Measurements from ENCODE around the gene FMR1.

Gene FMR1

DNA sequence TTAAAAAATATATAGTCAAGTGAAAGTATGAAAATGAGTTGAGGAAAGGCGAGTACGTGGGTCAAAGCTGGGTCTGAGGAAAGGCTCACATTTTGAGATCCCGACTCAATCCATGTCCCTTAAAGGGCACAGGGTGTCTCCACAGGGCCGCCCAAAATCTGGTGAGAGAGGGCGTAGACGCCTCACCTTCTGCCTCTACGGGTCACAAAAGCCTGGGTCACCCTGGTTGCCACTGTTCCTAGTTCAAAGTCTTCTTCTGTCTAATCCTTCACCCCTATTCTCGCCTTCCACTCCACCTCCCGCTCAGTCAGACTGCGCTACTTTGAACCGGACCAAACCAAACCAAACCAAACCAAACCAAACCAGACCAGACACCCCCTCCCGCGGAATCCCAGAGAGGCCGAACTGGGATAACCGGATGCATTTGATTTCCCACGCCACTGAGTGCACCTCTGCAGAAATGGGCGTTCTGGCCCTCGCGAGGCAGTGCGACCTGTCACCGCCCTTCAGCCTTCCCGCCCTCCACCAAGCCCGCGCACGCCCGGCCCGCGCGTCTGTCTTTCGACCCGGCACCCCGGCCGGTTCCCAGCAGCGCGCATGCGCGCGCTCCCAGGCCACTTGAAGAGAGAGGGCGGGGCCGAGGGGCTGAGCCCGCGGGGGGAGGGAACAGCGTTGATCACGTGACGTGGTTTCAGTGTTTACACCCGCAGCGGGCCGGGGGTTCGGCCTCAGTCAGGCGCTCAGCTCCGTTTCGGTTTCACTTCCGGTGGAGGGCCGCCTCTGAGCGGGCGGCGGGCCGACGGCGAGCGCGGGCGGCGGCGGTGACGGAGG is at the start of gene FMR1:
FMR1 (plus strand) TSS at position 728 of the 831 bp plus-strand sequence. CDS start 261 bp downstream, outside the sequence.
- DNase-seq (ENCODE audit: extremely low read depth in 1 of 2, low read depth in 1 of 2) = peak; percentile 83 to 87

DNA sequence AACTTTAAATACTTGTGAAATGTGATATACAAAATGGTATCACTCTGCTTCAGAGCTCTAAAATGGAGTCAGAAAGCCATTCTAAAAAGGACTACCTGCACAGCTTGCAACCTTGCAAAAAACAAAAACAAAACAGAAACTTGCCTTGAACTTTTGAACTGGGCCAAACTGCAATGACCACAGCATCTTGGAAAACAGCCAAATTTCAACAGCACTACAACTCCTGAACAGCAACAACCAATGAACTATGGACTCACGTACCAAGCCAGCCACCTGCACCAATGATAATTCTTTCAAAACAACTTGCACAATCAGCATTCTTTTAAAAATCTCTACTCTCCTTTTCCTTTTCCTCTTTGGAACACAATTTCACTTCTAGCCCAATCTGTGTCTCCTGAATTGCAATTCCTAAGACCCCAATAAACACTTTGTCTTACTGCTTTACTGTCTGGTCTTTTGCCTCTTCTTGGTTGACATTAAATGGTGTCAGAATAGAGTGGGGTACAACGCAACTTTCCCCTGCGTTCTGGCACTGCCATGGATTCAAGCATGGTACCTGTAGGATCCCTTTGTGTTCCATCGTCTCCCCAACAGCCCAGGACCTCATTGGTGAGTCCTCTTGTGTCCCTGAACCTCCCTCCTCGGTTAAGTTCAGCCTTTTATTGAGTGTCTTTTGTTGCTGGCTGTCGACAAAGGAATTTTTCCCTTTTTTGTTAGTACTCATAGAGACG is 35.7 kb upstream of the FMR1 start:
- no peak for DNase-seq (ENCODE audit: extremely low read depth in 1 of 2, low read depth in 1 of 2)

DNA sequence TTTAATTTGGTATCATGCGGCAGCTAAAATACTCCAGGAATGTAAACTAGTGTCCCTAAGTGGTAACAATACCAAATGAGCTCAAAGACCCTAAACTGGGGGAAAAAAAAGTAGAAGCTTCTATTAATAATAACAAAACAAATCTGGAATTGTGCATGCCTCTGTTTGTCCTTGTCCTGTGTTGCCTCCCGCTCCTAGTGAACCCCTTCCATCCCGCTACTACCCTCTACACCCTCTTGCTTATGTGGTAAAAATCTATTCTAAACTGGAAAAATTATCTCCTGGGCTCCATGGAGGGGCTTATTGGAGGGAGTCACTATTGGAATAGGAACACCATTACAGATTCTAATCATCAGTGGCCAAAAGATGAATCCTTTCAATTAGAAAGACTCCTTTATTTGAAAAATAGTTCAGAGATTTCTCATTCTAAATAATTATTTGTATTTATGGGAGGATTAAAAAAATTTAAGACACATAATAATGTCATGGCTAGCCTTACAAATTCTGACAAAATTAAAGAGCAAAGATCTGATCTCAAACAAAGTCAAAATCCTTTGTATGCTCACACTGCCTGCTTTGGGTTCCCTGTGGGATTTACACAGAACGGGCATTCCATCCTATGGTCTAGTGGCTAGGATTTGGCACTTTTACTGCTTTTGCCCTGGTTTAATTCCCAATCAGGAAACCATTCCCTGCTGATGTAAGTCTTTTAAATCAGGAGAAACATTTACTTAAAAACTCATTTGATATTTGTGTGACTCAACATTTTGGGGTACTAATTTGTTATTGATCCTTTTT is 34.7 kb upstream of the FMR1 start:
- DNase-seq (ENCODE audit: extremely low read depth in 1 of 2, low read depth in 1 of 2) = no peak

DNA sequence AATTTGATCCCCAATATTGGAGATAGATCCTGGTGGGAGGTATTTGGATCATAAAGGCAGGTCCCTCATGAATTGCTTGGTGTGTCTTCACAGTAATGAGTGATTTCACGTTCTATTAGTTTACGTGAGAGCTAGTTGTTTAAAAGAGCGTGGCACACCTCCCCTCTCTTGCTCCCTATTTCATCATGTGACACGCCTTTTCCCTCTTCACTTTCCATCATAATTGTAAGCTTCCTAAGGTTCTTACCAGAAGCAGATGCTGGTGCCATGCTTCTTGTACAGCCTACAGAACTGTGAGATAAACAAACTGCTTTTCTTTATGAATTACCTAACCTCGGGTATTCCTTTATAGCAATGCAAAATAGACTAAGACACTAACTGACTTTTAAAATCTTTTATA is 34.0 kb upstream of the FMR1 start:
- DNase-seq (ENCODE audit: extremely low read depth in 1 of 2, low read depth in 1 of 2) = no peak

DNA sequence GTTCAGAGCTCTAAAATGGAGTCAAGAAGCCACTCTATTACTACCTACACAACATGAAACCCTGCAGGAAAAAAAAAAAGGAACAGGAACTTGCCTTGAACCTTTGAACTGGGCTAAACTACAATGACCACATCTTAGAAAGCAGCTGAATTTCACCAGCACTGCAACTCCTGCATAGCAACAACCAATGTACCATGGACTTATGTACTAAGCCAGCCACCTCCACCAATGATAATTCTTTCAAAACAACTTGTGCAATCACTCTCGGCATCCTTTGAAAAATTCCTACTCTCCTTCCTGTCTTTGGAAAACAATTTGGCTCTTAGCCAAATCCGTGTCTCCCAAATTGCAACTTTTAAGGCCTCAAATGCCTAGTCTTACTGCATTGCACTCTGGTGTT is 26.8 kb upstream of the FMR1 start:
- no peak for DNase-seq (ENCODE audit: extremely low read depth in 1 of 2, low read depth in 1 of 2)

DNA sequence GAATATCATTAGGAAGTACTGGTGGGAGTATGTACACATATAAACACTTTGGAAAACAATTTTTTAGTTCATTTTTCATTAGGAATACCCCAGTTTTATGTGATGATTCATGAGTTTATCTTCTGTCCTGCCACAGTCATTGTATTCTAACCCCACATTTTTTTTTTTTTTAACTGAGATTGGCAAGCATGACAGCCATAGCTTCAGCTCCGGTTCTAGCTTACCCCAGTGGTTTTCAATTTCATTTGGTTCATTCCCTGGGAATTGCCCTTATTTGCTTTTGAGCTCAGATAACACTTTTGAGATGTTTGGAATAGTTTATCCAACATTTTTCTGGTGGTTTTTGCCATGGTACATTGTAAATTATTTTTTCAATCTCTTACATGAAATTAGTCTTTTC is 21.0 kb upstream of the FMR1 start:
- no peak for DNase-seq (ENCODE audit: extremely low read depth in 1 of 2, low read depth in 1 of 2)

DNA sequence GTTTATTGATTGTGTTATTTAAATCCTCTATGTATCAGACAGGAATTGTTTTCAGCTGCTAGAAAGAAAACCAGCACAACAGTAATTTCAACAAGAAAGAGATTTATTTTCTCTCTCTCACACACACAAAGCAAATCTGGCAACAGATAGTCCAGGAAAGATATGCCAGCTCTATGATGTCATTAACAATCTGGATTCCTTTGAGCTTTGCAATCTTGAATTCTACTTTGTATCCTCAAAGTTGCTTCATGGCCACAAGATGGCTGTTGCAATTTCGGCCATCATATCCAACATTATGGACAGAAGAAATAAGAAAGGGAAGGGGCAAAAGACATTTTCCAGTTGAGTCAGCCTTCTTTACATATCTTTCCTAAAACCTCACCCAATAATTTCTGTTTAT is 19.8 kb upstream of the FMR1 start:
- DNase-seq (ENCODE audit: extremely low read depth in 1 of 2, low read depth in 1 of 2) = no peak

DNA sequence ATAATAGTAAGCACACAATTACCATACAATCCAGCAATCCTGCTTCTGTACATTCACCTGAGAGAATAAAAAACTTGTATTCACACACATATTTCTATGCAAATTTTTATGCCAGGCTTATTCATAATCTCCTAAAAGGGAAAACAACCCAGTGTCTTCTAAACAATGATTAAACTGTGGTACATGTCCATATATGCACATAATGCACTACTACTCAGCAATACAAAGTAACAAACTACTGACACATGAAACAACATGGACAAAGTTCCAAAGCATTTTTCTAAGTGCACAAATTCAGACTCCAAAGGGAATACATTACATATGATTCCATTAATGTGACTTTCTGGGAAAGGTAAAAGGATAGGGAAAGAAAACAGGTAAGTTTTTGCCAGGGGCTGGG is 18.0 kb upstream of the FMR1 start:
- DNase-seq (ENCODE audit: extremely low read depth in 1 of 2, low read depth in 1 of 2) = no peak

DNA sequence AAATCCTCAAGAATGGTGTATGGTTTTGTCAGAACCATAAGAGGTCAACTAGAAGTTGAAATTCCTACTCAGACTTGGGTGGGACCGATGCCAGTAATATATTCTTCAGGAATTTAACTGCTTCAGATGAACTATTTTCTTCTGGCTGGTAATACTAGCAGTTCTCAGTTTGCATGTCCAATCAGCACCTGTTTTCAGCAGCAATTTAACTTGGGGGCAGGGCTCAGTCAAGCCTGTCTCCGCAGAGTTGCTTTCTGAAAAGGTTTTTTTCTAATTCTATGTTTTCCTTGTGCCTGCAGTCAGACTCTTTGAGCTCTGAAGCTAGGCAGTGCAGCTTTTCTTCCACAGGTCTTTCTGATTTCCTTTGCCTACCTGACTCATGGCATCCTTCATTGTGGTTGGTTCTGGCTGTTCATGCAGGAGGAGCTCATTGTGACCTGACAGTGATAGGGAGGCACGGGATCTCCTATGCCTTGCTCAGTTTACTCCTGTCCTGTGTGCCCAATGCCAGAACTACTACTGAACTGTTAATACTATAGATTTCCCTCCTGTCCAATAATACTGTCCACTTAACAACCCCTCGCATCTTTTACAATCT is 17.3 kb upstream of the FMR1 start:
- DNase-seq (ENCODE audit: extremely low read depth in 1 of 2, low read depth in 1 of 2) = no peak

DNA sequence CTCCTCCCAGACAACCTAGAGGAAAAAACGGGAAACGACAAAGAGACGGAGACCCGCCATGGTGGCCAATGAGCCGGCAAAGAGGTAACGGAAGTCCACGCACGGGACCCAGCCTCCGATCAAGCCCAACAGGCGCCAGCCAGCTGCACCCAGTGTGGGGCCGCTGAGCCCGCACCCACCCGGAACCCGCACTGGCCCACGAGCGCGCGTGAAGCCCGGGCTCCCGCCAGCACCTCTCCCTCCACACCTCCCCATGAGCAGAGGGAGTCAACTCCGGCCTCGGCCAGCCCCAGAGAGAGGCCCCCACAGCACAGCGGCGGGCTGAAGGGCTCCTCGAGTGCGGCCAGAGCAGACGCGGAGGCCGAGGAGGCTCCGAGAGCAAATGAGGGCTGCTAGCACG is 14.6 kb upstream of the FMR1 start:
- DNase-seq (ENCODE audit: extremely low read depth in 1 of 2, low read depth in 1 of 2) = no peak

DNA sequence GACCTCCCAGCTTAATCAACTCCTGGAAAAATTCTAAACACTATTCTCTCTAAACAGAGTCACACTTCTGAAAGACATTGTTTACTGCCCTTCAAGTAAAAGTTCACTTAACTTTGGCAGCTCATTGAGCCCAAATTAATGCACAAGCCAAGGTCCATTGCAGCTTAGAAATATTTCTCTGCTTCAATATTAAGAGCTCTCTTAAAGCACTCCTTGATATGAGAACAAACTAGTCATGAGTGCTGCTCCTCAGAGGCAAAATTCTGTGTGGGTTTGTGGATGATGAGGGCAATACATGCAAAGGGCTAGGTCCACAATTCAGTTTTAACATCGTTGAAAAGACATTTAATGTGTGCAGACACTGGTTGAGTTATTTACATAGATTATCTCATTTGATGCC is 12.8 kb upstream of the FMR1 start:
- no peak for DNase-seq (ENCODE audit: extremely low read depth in 1 of 2, low read depth in 1 of 2)

DNA sequence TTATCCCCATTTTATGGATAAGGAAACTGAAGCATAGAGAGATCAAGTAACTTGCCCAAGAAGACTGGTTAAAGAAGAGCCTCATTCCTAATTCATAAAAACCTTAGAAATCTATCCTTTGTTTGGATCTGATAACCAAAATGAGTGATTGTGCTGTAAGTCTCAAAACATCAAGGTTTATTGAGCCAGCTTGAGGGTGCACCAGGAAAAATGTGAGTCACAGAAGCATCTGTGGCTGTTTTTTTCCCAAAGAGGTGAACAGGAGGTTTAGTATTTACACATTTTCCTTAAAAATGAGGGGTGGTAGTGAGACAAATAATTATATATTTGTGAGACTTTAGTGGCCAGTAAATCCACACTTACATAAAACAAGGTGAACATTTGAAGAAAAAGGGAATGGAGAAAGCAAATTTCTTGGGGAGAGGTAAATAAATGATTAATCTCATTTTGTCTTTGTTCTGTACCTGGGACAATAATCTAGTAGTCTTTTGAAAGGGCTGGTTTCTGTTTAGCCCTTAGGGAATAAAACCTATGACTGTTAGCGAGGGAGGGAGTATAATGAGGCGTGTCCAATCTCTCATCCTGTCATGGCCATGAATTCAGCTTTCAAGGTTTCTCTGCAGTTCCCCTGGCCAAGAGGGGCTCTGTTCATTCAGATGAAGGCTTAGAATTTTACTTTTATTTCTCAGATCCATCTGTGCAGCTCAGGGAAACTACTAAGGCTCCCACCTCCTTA is 12.2 kb upstream of the FMR1 start:
- DNase-seq (ENCODE audit: extremely low read depth in 1 of 2, low read depth in 1 of 2) = no peak

DNA sequence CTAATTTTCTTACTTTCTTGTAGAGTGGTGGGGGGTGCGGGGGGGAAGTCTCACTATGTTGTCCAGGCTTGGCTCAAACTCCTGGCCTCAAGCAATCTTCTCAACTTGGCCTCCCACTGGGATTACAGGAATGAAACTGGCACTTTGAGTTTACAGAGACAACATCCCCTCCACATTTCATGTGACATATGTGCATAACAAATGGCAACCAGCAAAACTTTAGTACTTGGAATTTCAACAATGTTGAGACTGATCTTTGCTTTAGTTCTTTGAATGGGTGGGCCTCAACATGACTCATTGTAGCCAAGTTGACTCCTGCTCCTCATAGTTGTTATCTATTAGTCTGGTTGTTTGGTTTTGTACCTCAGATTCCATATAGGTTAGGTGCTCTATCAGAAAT is 11.4 kb upstream of the FMR1 start:
- no peak for DNase-seq (ENCODE audit: extremely low read depth in 1 of 2, low read depth in 1 of 2)

DNA sequence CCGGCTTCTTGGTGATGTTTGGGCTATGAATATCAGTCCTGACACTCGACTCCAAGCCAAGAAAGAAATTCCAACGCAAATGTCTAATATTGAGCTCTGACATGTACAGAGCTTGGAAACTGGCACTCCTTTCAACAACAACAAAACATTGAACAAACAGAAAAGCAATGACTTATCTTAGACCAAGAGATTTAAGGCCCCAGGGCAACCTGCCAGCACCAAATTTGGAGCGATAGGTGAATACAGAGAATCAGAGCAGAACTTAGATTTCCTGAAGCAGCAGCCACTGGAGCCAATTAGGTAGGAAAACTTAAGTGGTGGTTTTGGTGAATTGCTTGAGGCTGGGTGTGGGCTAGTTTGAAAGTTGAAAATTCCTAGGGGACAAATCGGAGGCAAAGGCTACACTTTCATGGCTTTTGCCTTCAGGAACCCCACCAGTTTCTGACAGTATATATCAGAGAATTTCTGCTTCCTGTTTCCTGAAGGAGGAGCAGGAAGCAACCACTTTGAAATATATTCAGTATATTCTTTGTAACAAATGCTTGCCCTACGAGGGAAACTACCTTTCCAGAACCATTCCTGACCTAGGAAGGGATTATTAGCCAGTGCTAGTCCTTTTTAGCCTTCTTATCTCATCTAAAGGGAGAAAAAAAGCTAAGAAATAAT is 10.1 kb upstream of the FMR1 start:
- DNase-seq (ENCODE audit: extremely low read depth in 1 of 2, low read depth in 1 of 2) = no peak

DNA sequence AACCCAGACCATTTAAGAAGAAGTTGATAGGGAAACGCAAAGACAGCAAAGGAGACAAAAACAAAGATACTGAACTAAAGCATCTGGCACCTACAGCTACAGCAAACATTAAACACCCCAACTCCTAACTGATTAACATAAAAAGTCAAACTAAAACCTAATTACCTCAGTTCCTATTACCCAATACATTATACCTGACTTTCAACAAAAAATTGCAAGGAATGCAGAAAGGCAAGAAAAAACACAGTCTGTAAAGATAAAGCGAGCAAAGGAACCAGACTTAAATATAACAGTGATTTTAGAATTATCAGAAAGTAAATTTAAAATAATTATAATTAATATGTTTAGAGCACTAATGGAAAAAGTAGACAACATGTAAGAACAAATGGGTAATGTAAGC is 9.4 kb upstream of the FMR1 start:
- DNase-seq (ENCODE audit: extremely low read depth in 1 of 2, low read depth in 1 of 2) = no peak

DNA sequence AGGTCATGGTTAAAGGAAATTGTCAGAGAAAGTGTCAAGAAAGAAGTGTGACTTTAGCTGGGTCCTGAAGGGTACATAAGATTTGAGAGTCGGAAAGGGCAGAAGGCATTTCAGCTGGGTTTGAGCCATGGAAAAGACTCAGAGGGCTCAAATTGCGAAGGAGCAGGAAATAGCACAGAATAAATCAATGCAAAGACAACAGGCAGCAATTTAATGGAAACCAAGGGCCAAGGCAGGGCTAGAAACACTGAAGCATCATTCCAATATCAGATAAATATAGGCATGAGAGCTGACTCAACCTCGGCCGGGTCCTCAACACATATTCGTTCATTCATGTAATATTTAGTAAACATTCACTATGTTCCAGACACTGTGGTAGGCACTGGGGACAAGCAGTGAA is 3.6 kb upstream of the FMR1 start:
- DNase-seq (ENCODE audit: extremely low read depth in 1 of 2, low read depth in 1 of 2) = no peak

DNA sequence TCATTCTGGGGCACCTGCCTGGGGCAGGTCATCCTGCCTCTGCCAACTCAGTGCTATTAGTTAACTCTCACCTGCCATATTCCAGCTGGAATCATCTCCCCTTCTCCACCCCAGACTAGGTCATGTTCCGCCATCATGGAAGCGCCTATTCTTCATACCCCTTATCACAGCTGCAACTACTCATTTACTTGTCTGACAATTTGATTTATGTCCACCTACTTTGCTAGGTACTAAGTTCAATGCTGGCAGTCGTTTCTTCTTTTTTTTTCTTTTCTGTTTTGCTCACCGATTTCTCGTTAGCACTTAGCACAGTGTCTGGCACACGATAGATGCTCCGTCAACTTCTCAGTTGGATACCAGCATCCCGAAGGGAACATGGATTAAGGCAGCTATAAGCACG is 1.1 kb upstream of the FMR1 start:
- no peak for DNase-seq (ENCODE audit: extremely low read depth in 1 of 2, low read depth in 1 of 2)

DNA sequence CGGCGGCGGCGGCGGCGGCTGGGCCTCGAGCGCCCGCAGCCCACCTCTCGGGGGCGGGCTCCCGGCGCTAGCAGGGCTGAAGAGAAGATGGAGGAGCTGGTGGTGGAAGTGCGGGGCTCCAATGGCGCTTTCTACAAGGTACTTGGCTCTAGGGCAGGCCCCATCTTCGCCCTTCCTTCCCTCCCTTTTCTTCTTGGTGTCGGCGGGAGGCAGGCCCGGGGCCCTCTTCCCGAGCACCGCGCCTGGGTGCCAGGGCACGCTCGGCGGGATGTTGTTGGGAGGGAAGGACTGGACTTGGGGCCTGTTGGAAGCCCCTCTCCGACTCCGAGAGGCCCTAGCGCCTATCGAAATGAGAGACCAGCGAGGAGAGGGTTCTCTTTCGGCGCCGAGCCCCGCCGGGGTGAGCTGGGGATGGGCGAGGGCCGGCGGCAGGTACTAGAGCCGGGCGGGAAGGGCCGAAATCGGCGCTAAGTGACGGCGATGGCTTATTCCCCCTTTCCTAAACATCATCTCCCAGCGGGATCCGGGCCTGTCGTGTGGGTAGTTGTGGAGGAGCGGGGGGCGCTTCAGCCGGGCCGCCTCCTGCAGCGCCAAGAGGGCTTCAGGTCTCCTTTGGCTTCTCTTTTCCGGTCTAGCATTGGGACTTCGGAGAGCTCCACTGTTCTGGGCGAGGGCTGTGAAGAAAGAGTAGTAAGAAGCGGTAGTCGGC is 528 bp downstream of the FMR1 start:
- no peak for DNase-seq (ENCODE audit: extremely low read depth in 1 of 2, low read depth in 1 of 2)

DNA sequence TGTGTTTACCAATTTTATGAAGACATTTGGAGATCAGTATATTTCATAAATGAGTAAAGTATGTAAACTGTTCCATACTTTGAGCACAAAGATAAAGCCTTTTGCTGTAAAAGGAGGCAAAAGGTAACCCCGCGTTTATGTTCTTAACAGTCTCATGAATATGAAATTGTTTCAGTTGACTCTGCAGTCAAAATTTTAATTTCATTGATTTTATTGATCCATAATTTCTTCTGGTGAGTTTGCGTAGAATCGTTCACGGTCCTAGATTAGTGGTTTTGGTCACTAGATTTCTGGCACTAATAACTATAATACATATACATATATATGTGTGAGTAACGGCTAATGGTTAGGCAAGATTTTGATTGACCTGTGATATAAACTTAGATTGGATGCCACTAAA is 1.9 kb downstream of the FMR1 start:
- no peak for DNase-seq (ENCODE audit: extremely low read depth in 1 of 2, low read depth in 1 of 2)
